Lower leg skin (tissue), 4 donors: ENCODE measurements around the gene NAA11. TPM values are rescaled to one million over a fixed set of nuclear protein-coding genes. Genes with fewer than 3 reads are reported as not detected.

Source experiments
- DNase-seq, 2 donors: peaks; one replicate each; pipeline ENCODE4 v3.0.0-alpha.2; 2019; ENCODE audit warnings: low spot score in 2 of 2
- H3K4me3 ChIP-seq: fragments of 200-600 bp; sonication (generic); 2 replicates; pipeline ENCODE4 v1.5.1; 2017; ENCODE audit warnings: mild to moderate bottlenecking, low read depth; ENCODE audit not compliant: poor library complexity, severe bottlenecking
- CTCF ChIP-seq, 3 donors: fragments of 450-650 bp; IDR thresholded peaks; one replicate each; pipeline ENCODE4 v1.5.1; 2016; ENCODE audit warnings: antibody characterized with exemption in 3 of 3, mild to moderate bottlenecking in 3 of 3, moderate library complexity in 2 of 3
- POLR2A ChIP-seq, 2 donors: fragments of 450-650 bp; IDR thresholded peaks; one replicate each; pipeline ENCODE4 v1.6.1; 2016 to 2017; ENCODE audit warnings: antibody characterized with exemption in 2 of 2, mild to moderate bottlenecking in 1 of 2, moderate library complexity in 1 of 2
- WGBS, 2 donors: methylation state at CpG; one replicate each; pipeline ENCODE4 v1.1.5; 2018; 5-methylcytosine and 5-hydroxymethylcytosine counted together
- intact Hi-C: fragments of 100-400 bp; cut with DNase I; formaldehyde crosslinking; loops from one replicate; pipeline ENCODE4 v1.15.0; 2023; ENCODE audit warnings: low total_unique reads
- total RNA-seq, 4 donors: library from RNA; depleted of rRNA; stranded (reverse); fragments of >200 nt; gene quantifications; one replicate each; pipeline ENCODE4 v1.1.0, GENCODE V29; 2016

NAA11 gene
- total RNA-seq, 4 donors from 2014 or later: not detected

- intact Hi-C loops: no loop called here
- WGBS, 2 donors: 94 to 97% methylated on average over 12 of the region's 12 CpGs
- no peak overlapping the region for H3K4me3 ChIP-seq
- no peak for DNase-seq
- TF ChIP-seq POLR2A (IDR thresholded peaks at IDR 0.05) (no peak), CTCF (IDR thresholded peaks at IDR 0.05) (no peak)
Measured at GRCh38 chr4:79325436-79325835, 425 bp downstream of the NAA11 start.

DNA sequence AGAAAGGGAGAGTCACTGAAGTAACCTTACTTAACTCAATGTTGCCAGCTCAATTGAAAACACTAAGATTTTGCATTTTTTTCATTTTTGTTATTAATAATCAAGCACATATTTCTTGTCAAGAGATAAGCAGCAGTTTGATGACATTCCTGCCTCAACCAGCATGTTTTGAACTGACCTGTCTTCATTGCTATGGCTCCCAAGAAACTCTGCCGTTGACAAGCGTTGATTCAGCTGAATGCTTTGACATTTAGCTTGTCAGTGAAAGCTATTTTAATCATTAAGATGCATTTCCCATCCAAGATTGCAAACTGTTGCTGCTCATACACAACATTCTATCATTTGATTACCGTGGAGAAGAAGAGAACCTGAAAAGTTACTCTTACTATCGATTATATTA lies 5.9 kb downstream of the NAA11 start:
- intact Hi-C loops: no loop called here
- no peak for DNase-seq
- no peak overlapping the region for H3K4me3 ChIP-seq
- TF ChIP-seq POLR2A (IDR thresholded peaks at IDR 0.05): no peak
- TF ChIP-seq CTCF (IDR thresholded peaks at IDR 0.05): no peak
- WGBS, 2 donors: 50 to 65% methylated on average over 4 of the region's 4 CpGs

GRCh38 chr4:79317711-79318110 lies 8.2 kb downstream of the NAA11 start:
- no peak for DNase-seq
- intact Hi-C loops: no loop called here
- H3K4me3 ChIP-seq: no peak overlapping the region
- no peak for TF ChIP-seq CTCF (IDR thresholded peaks at IDR 0.05)
- no peak for TF ChIP-seq POLR2A (IDR thresholded peaks at IDR 0.05)

GRCh38 chr4:79315891-79316290 lies 10.0 kb downstream of the NAA11 start:
- 43 to 46% methylated on average over 2 of the region's 2 CpGs for WGBS, 2 donors
- no peak overlapping the region for H3K4me3 ChIP-seq
- TF ChIP-seq CTCF (IDR thresholded peaks at IDR 0.05) (no peak), POLR2A (IDR thresholded peaks at IDR 0.05) (no peak)
- intact Hi-C loops: no loop called here
- no peak for DNase-seq

- no peak overlapping the region for H3K4me3 ChIP-seq
- TF ChIP-seq POLR2A (IDR thresholded peaks at IDR 0.05): no peak
- WGBS, 2 donors: 97 to 100% methylated on average over 1 of the region's 1 CpG
- no peak for DNase-seq
- intact Hi-C loops: no loop called here
Measured at GRCh38 chr4:79311279-79311678, 14.6 kb downstream of the NAA11 start.

GRCh38 chr4:79308971-79309370 lies 16.9 kb downstream of the NAA11 start:
- 83 to 84% methylated on average over 1 of the region's 1 CpG for WGBS, 2 donors

More at GRCh38 chr4:79308971-79309370, 16.9 kb downstream of the NAA11 start:
- no peak for DNase-seq
- TF ChIP-seq CTCF (IDR thresholded peaks at IDR 0.05) (no peak), POLR2A (IDR thresholded peaks at IDR 0.05) (no peak)
- no peak overlapping the region for H3K4me3 ChIP-seq
- intact Hi-C loops: no loop called here
